ENCODE measurements around the gene ALDH8A1. TPM values are rescaled to one million over a fixed set of nuclear protein-coding genes. Genes with fewer than 3 reads are reported as not detected.

ALDH8A1 gene
- total and polyA plus RNA-seq, 4 donors, result 0.30 to 1.1 (median 0.57) TPM

DNA sequence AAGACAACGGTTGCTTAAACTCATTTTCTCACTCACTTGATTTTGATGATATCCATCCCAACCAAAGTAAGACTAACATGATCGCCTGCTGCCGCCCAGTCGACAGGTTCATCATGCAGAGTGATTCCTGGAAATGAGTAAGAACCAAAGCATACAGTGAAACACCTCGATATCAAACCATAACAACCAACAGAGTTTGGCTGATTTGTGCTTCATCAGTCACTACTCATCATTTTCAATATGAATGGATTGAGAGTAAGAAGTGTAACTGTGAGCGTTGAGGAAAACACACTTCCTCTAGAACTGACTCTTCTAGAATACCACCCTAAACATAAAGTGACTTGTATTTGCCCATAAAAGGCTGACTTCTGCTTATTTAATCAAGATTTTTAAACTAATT lies 29.2 kb upstream of the ALDH8A1 start:
- no peak overlapping the region for H3K9ac ChIP-seq (ENCODE audit: insufficient read depth in 1 of 2, low read length in 2 of 2)
- ATAC-seq (ENCODE audit: insufficient read depth, low FRiP score) (no peak), DNase-seq (no peak)
- no peak overlapping the region for H3K4me3 ChIP-seq
- no peak overlapping the region for H3K27ac ChIP-seq (ENCODE audit: low read depth in 1 of 2, low read length in 1 of 2)
- H3K4me1 ChIP-seq (ENCODE audit: control insufficient read depth in 5 of 5, insufficient read depth in 5 of 5, low read length in 5 of 5), result no peaks in the 10 kb centered on the region
- TF ChIP-seq, protein P1, sequence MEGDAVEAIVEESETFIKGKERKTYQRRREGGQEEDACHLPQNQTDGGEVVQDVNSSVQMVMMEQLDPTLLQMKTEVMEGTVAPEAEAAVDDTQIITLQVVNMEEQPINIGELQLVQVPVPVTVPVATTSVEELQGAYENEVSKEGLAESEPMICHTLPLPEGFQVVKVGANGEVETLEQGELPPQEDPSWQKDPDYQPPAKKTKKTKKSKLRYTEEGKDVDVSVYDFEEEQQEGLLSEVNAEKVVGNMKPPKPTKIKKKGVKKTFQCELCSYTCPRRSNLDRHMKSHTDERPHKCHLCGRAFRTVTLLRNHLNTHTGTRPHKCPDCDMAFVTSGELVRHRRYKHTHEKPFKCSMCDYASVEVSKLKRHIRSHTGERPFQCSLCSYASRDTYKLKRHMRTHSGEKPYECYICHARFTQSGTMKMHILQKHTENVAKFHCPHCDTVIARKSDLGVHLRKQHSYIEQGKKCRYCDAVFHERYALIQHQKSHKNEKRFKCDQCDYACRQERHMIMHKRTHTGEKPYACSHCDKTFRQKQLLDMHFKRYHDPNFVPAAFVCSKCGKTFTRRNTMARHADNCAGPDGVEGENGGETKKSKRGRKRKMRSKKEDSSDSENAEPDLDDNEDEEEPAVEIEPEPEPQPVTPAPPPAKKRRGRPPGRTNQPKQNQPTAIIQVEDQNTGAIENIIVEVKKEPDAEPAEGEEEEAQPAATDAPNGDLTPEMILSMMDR (IDR thresholded peaks at IDR 0.05; ENCODE audit: control extremely low read depth, extremely low read depth), result no peak
- H3K27me3 ChIP-seq (ENCODE audit: control insufficient read depth in 3 of 3, insufficient read depth in 3 of 3, low read length in 2 of 3), result no peaks in the 10 kb centered on the region
- WGBS, 2 donors, result 94 to 97% methylated on average over 6 of the region's 6 CpGs
- no peaks in the 10 kb centered on the region for H3K9me3 ChIP-seq (ENCODE audit: control insufficient read depth in 4 of 4, insufficient read depth in 3 of 4, low read length in 3 of 4)
- H3K36me3 ChIP-seq (ENCODE audit: control insufficient read depth in 4 of 4, insufficient read depth in 4 of 4, low read length in 4 of 4), result peaks cover 2 to 31% (median 17%) of the 10 kb centered on the region in 4 donors

DNA sequence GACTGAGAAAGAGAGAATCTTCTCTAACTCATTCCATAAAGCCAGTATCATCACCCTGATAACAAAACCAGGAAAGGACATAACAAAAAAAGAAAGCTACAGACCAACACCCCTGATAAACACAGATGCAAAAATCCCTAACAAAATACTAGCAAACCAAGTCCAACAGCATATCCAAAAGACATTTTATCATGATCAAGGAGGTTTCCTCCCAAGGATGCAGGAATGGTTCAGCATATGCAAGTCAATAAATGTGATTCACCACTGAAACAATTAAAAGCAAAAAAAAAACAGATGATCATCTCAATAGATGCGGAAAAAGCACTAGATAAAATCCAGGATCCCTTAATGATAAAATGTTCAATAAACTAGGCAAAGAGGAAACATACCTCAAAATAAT lies 24.5 kb upstream of the ALDH8A1 start:
- no peaks in the 10 kb centered on the region for H3K27me3 ChIP-seq (ENCODE audit: control insufficient read depth in 3 of 3, insufficient read depth in 3 of 3, low read length in 2 of 3)
- no peaks in the 10 kb centered on the region for H3K9me3 ChIP-seq (ENCODE audit: control insufficient read depth in 4 of 4, insufficient read depth in 3 of 4, low read length in 3 of 4)
- TF ChIP-seq, protein P1 (IDR thresholded peaks at IDR 0.05; ENCODE audit: control extremely low read depth, extremely low read depth), result no peak
- ATAC-seq (ENCODE audit: insufficient read depth, low FRiP score) (no peak), DNase-seq (no peak)
- H3K4me1 ChIP-seq (ENCODE audit: control insufficient read depth in 5 of 5, insufficient read depth in 5 of 5, low read length in 5 of 5), result no peaks in the 10 kb centered on the region
- no peak overlapping the region for H3K27ac ChIP-seq (ENCODE audit: low read depth in 1 of 2, low read length in 1 of 2)
- H3K36me3 ChIP-seq (ENCODE audit: control insufficient read depth in 4 of 4, insufficient read depth in 4 of 4, low read length in 4 of 4), result peaks cover 3 to 17% (median 8%) of the 10 kb centered on the region in 4 donors
- H3K4me3 ChIP-seq, result no peak overlapping the region
- WGBS, 2 donors, result 96 to 99% methylated on average over 1 of the region's 1 CpG
- no peak overlapping the region for H3K9ac ChIP-seq (ENCODE audit: insufficient read depth in 1 of 2, low read length in 2 of 2)

DNA sequence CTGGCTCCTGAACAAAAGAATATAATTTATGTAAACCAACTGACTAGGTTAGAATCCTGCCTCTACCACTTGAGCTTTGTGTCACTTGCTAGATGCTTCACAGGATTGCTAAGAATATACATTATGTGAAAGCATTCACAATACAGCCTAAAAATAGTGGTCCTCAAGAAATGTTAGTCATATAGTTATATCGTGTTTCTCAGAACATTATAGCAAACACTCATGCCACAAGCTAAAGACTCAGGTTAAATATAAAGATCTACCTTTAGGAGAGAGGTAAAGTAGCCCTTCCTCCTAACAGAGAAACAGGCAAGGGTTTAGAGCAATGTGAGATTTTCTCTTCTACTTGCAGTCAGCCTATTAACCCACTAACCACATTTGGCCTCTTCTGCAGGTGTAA lies 17.8 kb upstream of the ALDH8A1 start:
- Histone ChIP-seq H3K27ac (ENCODE audit: low read depth in 1 of 2, low read length in 1 of 2) (no peak overlapping the region), H3K9ac (ENCODE audit: insufficient read depth in 1 of 2, low read length in 2 of 2) (no peak overlapping the region), H3K27me3 (ENCODE audit: control insufficient read depth in 3 of 3, insufficient read depth in 3 of 3, low read length in 2 of 3) (no peaks in the 10 kb centered on the region), H3K9me3 (ENCODE audit: control insufficient read depth in 4 of 4, insufficient read depth in 3 of 4, low read length in 3 of 4) (no peaks in the 10 kb centered on the region), H3K36me3 (ENCODE audit: control insufficient read depth in 4 of 4, insufficient read depth in 4 of 4, low read length in 4 of 4) (peaks cover 3 to 11% (median 8%) of the 10 kb centered on the region in 4 donors), H3K4me3 (no peak overlapping the region), H3K4me1 (ENCODE audit: control insufficient read depth in 5 of 5, insufficient read depth in 5 of 5, low read length in 5 of 5) (no peaks in the 10 kb centered on the region)
- DNase-seq (no peak), ATAC-seq (ENCODE audit: insufficient read depth, low FRiP score) (no peak)
- TF ChIP-seq, protein P1 (IDR thresholded peaks at IDR 0.05; ENCODE audit: control extremely low read depth, extremely low read depth), result no peak
- WGBS, 2 donors, result 81 to 96% methylated on average over 1 of the region's 1 CpG
